HFF-Myc (cell line): ENCODE measurements around the gene PHF20.

Experiments
- DNase-seq: peaks from one replicate; pipeline ENCODE4 v3.0.0-alpha.2; 2011; ENCODE audit warnings: low read depth; ENCODE audit errors: extremely low read depth
- H3K4me3 ChIP-seq: replicated peaks from 2 replicates; pipeline ENCODE4 v1.5.1; 2011; ENCODE audit warnings: low read depth, mild to moderate bottlenecking, control low read depth, low read length
- TF ChIP-seq, protein P1 (sequence below): IDR thresholded peaks from 2 replicates; pipeline ENCODE4 v1.5.1; 2012; ENCODE audit warnings: mild to moderate bottlenecking, low read depth, low read length, control low read depth; ENCODE audit errors: missing control alignments

Gene PHF20

DNA sequence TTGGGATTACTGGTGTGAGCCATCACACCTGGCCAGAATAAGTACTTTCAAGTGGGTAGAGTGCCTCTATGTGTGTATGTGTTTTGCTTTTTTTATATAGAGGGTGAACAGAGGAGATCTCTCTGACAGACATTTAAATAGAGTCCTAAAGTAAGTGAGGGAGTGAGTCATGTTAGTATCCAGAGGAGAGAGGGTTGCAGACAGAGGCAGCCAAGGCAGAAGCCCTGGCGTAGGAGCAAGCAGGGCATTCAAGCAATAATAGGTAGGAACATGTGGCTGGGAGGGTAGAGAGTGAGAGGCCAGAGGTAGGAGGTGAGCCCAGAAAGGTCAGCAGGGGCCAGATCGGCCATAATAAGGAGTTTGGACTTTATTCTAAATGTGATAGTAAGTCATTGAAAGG, 48.9 kb downstream of the PHF20 start:
- DNase-seq, result no peak
- no peak overlapping the region for H3K4me3 ChIP-seq
- TF ChIP-seq, protein P1, sequence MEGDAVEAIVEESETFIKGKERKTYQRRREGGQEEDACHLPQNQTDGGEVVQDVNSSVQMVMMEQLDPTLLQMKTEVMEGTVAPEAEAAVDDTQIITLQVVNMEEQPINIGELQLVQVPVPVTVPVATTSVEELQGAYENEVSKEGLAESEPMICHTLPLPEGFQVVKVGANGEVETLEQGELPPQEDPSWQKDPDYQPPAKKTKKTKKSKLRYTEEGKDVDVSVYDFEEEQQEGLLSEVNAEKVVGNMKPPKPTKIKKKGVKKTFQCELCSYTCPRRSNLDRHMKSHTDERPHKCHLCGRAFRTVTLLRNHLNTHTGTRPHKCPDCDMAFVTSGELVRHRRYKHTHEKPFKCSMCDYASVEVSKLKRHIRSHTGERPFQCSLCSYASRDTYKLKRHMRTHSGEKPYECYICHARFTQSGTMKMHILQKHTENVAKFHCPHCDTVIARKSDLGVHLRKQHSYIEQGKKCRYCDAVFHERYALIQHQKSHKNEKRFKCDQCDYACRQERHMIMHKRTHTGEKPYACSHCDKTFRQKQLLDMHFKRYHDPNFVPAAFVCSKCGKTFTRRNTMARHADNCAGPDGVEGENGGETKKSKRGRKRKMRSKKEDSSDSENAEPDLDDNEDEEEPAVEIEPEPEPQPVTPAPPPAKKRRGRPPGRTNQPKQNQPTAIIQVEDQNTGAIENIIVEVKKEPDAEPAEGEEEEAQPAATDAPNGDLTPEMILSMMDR, result no peak

DNA sequence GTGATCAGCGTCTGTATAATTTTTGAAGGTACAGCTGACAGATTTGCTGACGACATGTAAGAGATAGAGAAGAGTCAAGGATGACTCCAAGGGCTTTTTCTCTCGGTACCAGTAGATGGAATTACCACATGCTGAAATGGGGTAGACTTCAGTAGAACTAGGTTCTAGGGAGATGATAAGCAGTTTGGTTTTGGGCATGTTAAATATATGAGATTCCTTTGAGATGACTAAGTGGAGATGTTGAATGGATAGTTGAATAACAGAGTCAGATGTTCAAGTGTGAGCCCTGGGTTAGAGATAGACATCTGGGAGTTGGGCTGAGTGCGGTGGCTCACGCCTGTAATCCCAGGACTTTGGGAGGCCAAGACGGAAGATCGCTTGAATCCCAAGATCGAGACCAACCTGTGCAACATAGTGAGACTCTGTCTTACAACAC, 50.0 kb downstream of the PHF20 start:
- no peak for DNase-seq
- TF ChIP-seq, protein P1, result no peak
- H3K4me3 ChIP-seq, result no peak overlapping the region

DNA sequence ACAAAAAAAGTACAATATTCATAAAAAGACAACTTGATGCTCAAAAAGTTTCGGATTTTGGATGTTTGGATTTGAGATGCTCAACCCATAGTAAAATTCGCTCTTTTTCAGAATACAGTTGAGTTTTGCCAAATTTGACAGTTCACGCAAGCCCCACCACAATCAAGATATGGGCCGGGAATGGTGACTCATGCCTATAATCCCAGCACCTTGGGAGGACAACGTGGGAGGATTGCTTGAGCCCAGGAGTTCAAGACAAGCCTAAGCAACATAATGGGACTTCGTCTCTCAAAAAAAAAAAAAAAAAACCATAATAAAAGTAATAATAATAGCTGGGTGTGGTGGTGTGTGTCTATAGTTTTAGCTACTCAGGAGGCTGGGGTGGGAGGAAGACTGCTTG, 51.3 kb downstream of the PHF20 start:
- TF ChIP-seq, protein P1, result no peak
- no peak for DNase-seq

GRCh38 chr20:35823937-35824336, 52.1 kb downstream of the PHF20 start:
- no peak for DNase-seq
- H3K4me3 ChIP-seq, result no peak overlapping the region
- TF ChIP-seq, protein P1, result no peak

More for the DNA sequence above, 51.3 kb downstream of the PHF20 start:
- H3K4me3 ChIP-seq, result no peak overlapping the region

- TF ChIP-seq, protein P1, result no peak
- no peak overlapping the region for H3K4me3 ChIP-seq
- no peak for DNase-seq
These were observed 54.7 kb downstream of the PHF20 start for GRCh38 chr20:35826397-35826998.

DNA sequence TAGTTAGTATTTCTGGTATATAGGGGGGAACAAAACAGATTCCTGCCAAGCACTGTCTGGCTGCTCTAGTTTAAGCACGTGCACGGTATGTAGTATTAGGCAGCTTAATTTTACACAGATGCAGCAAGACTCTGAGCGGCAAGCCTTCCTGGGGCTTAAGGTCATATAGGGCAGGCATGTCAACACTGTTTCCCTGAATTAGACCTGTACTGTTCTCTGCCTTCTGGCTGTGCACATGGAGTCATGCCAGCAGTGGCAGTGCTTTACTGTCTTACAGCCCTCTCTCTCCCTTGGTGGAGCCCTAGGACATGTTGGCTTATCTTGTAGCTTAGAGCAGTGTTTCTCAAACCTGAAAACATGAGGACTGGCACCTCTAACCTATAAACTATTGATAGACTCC, 56.6 kb downstream of the PHF20 start:
- TF ChIP-seq, protein P1, result no peak
- no peak overlapping the region for H3K4me3 ChIP-seq
- DNase-seq, result no peak

GRCh38 chr20:35828916-35829315, 57.1 kb downstream of the PHF20 start:
- H3K4me3 ChIP-seq, result no peak overlapping the region
- TF ChIP-seq, protein P1, result no peak
- DNase-seq, result no peak
